ENCODE results near the gene BORCS5.
A peak's percentile ranks its signal among the peaks of the same experiment; 100 is the strongest.

Gene BORCS5

DNA sequence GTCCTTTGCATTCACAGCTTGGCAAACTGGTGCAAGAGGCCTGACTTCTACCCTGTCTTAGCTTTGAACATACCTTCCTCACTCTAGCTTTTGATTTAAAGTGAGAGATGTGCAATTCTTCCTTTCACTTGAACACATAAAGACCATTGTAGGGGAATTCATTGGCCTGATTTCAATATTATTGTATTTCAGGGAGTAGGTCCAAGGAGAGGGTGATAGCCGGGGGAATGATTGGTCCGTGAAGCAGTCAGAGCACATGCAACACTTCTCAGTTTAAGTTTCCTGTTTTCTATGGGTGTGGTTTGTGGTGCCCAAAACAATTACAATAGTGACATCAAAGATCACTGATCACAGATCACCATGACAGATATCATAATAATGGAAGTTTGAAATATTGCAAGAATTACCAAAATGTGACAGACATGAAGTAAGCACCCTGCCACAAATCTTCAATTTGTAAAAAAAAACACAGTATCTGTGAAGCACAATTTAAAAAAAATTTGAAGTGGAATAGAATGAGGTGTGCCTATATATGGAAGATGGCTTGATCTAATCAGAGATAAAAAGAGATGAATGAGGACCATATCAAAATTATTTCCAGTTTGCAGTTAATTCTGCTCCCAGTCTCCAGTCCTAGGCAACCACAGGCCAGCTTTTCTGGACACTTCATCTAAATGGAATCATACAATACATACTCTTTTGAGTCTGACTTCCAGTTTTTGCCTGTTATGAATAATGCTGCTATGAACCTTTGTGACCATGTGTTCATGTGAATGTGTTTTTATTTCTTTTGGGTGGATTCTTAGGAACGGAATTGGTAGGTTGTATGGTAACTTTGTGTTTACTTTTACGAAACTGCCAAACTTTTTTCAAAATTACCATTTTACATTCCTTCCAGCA is 23.2 kb downstream of the BORCS5 start:
- in situ Hi-C loops (cut with MboI; ENCODE audit: low pct_unique_long_range_greater_than_20kb, low sequenced_read_pairs, unreplicated experiment): loop anchor here (10.0 to 25.0 kb wide), 2 partner anchors 182 to 335 kb away; partner anchors contain the start of genes CDKN1B and DUSP16

DNA sequence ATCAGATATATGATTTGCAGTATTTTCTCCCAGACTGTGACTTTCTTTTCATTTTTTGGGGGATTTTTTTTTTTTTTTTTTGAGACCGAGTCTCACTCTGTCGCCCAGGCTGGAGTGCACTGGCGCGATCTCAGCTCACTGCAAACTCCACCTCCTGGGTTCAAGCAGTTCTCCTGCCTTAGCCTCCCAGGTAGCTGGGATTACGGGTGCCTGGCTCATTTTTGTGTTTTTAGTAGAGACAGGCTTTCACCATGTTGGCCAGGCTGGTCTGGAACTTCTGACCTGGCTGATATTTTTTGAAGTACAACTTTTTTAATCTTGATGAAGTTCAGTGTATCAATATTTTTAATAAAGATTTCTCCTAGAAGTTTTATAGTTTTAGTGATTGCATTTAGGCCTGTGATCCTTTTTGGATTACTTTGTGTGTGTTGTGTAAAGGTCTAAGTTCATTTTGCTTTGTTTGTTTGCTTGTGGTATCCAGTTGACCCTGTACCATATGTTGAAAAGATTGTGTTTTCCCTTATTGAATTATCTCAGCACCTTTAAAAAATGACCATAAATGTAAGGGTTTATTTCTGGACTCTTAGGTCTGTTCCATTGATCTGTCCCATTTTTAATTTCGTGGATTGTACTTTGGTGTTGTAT is 24.2 kb downstream of the BORCS5 start:
- TF ChIP-seq, protein P1, sequence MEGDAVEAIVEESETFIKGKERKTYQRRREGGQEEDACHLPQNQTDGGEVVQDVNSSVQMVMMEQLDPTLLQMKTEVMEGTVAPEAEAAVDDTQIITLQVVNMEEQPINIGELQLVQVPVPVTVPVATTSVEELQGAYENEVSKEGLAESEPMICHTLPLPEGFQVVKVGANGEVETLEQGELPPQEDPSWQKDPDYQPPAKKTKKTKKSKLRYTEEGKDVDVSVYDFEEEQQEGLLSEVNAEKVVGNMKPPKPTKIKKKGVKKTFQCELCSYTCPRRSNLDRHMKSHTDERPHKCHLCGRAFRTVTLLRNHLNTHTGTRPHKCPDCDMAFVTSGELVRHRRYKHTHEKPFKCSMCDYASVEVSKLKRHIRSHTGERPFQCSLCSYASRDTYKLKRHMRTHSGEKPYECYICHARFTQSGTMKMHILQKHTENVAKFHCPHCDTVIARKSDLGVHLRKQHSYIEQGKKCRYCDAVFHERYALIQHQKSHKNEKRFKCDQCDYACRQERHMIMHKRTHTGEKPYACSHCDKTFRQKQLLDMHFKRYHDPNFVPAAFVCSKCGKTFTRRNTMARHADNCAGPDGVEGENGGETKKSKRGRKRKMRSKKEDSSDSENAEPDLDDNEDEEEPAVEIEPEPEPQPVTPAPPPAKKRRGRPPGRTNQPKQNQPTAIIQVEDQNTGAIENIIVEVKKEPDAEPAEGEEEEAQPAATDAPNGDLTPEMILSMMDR (IDR thresholded peaks at IDR 0.05; ENCODE audit: extremely low read depth, insufficient read depth, missing control alignments): no peak
- in situ Hi-C loops (cut with MboI; ENCODE audit: low pct_unique_long_range_greater_than_20kb, low sequenced_read_pairs, unreplicated experiment): loop anchor here (25.0 kb wide), 1 partner anchor 181 kb away; the partner anchor contains the start of gene DUSP16
- no peak for DNase-seq (ENCODE audit: low spot score)

More for the DNA sequence above, 23.2 kb downstream of the BORCS5 start:
- DNase-seq (ENCODE audit: low spot score): peak; percentile 26
- TF ChIP-seq, protein P1 (IDR thresholded peaks at IDR 0.05; ENCODE audit: extremely low read depth, insufficient read depth, missing control alignments): no peak

DNA sequence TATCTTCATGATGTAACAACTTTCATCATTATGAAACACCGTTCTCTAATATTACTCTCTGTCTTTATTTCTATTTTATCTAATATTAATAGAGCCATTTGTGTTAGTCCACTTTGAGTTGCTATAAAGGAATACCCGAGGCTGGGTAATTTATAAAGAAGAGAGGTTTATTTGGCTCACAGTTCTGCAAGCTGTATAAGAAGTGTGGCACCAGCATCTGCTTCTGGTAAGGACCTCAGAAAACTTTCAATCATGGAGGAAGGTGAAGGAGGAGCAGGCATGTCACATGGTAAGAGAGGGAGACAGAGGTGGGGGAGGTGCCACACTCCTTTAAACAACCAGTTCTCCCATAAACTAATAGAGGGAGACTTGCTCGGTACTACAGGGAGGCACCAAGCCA is 25.1 kb downstream of the BORCS5 start:
- no peak for DNase-seq (ENCODE audit: low spot score)
- TF ChIP-seq, protein P1 (IDR thresholded peaks at IDR 0.05; ENCODE audit: extremely low read depth, insufficient read depth, missing control alignments): no peak
- in situ Hi-C loops (cut with MboI; ENCODE audit: low pct_unique_long_range_greater_than_20kb, low sequenced_read_pairs, unreplicated experiment): loop anchor here (25.0 kb wide), 1 partner anchor 180 kb away; the partner anchor contains the start of gene DUSP16

- TF ChIP-seq, protein P1 (IDR thresholded peaks at IDR 0.05; ENCODE audit: extremely low read depth, insufficient read depth, missing control alignments): no peak
- in situ Hi-C loops (cut with MboI; ENCODE audit: low pct_unique_long_range_greater_than_20kb, low sequenced_read_pairs, unreplicated experiment): loop anchor here (25.0 kb wide), 1 partner anchor 178 kb away; the partner anchor contains the start of gene DUSP16
- no peak for DNase-seq (ENCODE audit: low spot score)
Measured at GRCh38 chr12:12384571-12385340, 27.9 kb downstream of the BORCS5 start.

DNA sequence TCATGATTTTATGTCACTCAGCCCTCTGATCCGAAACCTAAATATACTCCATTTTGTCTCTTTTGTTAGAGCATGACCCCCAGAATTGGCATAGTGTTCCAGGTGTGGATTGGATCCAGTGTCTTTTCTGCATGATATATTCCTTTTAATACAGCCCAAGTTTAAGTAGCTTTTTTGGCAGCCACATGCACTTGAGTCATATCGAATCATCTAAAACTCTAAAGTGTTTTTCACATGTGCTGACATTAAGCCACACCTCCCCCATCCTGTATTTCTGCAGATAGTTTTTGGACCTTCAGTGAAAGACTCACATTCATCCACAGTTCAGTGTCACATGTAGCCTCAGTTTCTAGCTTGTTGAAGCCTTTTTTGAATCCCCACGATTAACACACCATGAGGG is 30.6 kb downstream of the BORCS5 start:
- no peak for DNase-seq (ENCODE audit: low spot score)
- TF ChIP-seq, protein P1 (IDR thresholded peaks at IDR 0.05; ENCODE audit: extremely low read depth, insufficient read depth, missing control alignments): no peak
- in situ Hi-C loops (cut with MboI; ENCODE audit: low pct_unique_long_range_greater_than_20kb, low sequenced_read_pairs, unreplicated experiment): loop anchor here (25.0 kb wide), 1 partner anchor 175 kb away; the partner anchor contains the start of gene DUSP16

DNA sequence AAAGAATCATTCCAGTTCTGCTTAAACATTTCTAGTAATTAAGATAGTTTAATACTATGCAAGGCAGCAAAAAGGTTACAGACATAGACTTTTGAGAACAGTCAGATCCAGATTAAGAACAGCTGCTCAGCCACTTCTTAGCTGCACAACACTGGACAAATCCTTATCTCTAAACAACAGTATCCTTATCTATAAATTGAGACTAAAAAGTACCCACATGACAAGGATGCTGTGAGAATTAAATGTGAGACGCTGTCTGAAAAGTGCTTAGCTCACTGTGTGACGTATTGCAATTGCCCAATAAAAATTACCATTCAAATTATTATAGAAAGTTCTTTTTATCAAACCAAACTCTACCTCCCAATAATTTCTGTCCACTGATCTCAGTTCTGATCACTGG is 35.5 kb downstream of the BORCS5 start:
- in situ Hi-C loops (cut with MboI; ENCODE audit: low pct_unique_long_range_greater_than_20kb, low sequenced_read_pairs, unreplicated experiment): loop anchor here (25.0 kb wide), 1 partner anchor 170 kb away; the partner anchor contains the start of gene DUSP16
- DNase-seq (ENCODE audit: low spot score): no peak
- TF ChIP-seq, protein P1 (IDR thresholded peaks at IDR 0.05; ENCODE audit: extremely low read depth, insufficient read depth, missing control alignments): no peak

Measured in GM13977 (cell line).